SU-DHL-6 (cell line): ENCODE data around the gene FAM107B.

ENCODE experiments used
- CTCF ChIP-seq: fragments of 200-600 bp; sonication (generic); IDR thresholded peaks from one replicate; pipeline ENCODE4 v1.5.1; 2017; ENCODE audit warnings: antibody characterized with exemption, mild to moderate bottlenecking, low read length, moderate library complexity; ENCODE audit not compliant: insufficient read depth, poor library complexity, severe bottlenecking
- EZH2phosphoT487 ChIP-seq: fragments of 200-600 bp; sonication (generic), shearing (Covaris generic); conservative IDR thresholded peaks from 2 replicates; pipeline ENCODE4 v1.6.1; 2018; ENCODE audit warnings: mild to moderate bottlenecking, antibody characterized with exemption, low read length, moderate library complexity, mixed read lengths

DNA sequence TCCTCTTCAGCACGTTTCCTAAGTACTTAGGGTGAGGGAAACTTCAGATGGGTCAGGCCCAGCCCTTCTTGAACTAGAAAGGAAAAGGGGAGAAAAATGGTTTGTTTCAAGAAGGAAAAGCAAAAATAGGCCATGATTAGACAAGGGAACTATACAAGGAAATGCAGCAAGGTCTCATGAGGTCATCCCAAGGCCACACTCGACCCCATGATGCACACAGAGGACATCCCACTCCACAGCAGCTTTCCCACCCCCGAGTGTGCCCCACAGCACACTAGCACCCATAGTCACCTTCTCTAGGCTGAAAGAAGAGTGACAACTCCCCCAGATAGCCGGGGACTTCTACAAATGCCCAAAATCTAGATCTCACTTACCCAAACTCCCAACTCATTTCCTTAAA lies 173.4 kb downstream of the FAM107B start:
- TF ChIP-seq CTCF (no peak), EZH2phosphoT487 (no peak)
